ENCODE results near the gene CHTF18.
"Not testable (repeated sequence)": the region's sequence is repeated elsewhere in the genome, so short reads cannot be mapped to it uniquely, and the experiment has no call there.

CHTF18 gene

GRCh38 chr16:788399-789126, at the start of gene CHTF18:
TSS of gene CHTF18 (plus strand) at chr16:788620. CDS start at chr16:788685, 65 bp downstream.
- peak; percentile 96 for DNase-seq

- DNase-seq, result no peak
These were observed 48.6 kb upstream of the CHTF18 start for GRCh38 chr16:739560-740458.

GRCh38 chr16:740459-740763, 48.0 kb upstream of the CHTF18 start:
- DNase-seq, result no peak

GRCh38 chr16:740764-741505, 47.5 kb upstream of the CHTF18 start, which contains the start of gene CIAO3:
TSS of gene CIAO3 (minus strand) at chr16:740997. CDS start at chr16:740985, 12 bp downstream.
- DNase-seq, result peak; percentile 99

GRCh38 chr16:741986-742629, 46.3 kb upstream of the CHTF18 start:
- DNase-seq, result no peak

- not testable (repeated sequence) for DNase-seq
These were observed 45.5 kb upstream of the CHTF18 start for GRCh38 chr16:742894-743293.

GRCh38 chr16:743794-744500, 44.5 kb upstream of the CHTF18 start:
- no peak for DNase-seq

- peak; percentile 60 for DNase-seq
These were observed 42.7 kb upstream of the CHTF18 start for GRCh38 chr16:745739-746138.

GRCh38 chr16:746637-747036, 41.8 kb upstream of the CHTF18 start:
- no peak for DNase-seq

GRCh38 chr16:747978-748746, 40.3 kb upstream of the CHTF18 start:
- DNase-seq, result no peak

- DNase-seq, result no peak
These were observed 39.4 kb upstream of the CHTF18 start for GRCh38 chr16:749010-749409.

GRCh38 chr16:750485-750884, 37.9 kb upstream of the CHTF18 start:
- no peak for DNase-seq

GRCh38 chr16:751152-752006, 37.0 kb upstream of the CHTF18 start:
- DNase-seq, result no peak

- no peak for DNase-seq
These were observed 36.5 kb upstream of the CHTF18 start for GRCh38 chr16:752007-752312.

- DNase-seq, result not testable (repeated sequence)
These were observed 34.3 kb upstream of the CHTF18 start for GRCh38 chr16:754121-754607.

GRCh38 chr16:754656-755055, 33.8 kb upstream of the CHTF18 start:
- no peak for DNase-seq

- DNase-seq, result no peak
These were observed 32.0 kb upstream of the CHTF18 start for GRCh38 chr16:756428-756827.

GRCh38 chr16:759110-759910, 29.1 kb upstream of the CHTF18 start:
- DNase-seq, result no peak

GRCh38 chr16:760065-760464, 28.4 kb upstream of the CHTF18 start:
- DNase-seq, result no peak

All from activated CD8-positive, alpha-beta memory T cell treated with anti-CD3 and anti-CD28 coated beads, Interleukin-2, amount 50 U/mL, for 48 hours (primary cell).